K562 (cell line): ENCODE measurements around the gene TSPAN18. TPM values are rescaled to one million over a fixed set of nuclear protein-coding genes. Genes with fewer than 3 reads are reported as not detected.

Source experiments
- ATAC-seq: fragments of 200-7000 bp; cut with Tn5 transposase; 3 replicates; pipeline ENCODE4 v1.9.1; 2020; ENCODE audit warnings: moderate library complexity
- BruUV-seq: library from RNA; stranded (reverse); fragments of 400-500 nt; replicated peaks from 2 replicates; lab custom pipeline; 2021; lab: Mats Ljungman, UMichigan
- CTCF ChIA-PET: fragments of 300-600 bp; formaldehyde crosslinking; extraction: SDS; loops from one replicate; lab custom pipeline; 2021; ENCODE audit warnings: low intra/inter-chr PET ratio; lab: Yijun Ruan, JAX
- POLR2A ChIA-PET: fragments of 300-600, 350-650 bp; sonication (Branson Sonifier 250); formaldehyde crosslinking; extraction: SDS; loops from one replicate; lab custom pipeline; 2021; ENCODE audit warnings: antibody characterized with exemption, inconsistent platforms; lab: Yijun Ruan, JAX
- DNase-seq, 4 experiments: peaks; one replicate each; pipeline versions ENCODE4 v3.0.0 to v3.0.0-alpha.2; 2011 to 2018; ENCODE audit warnings: low spot score in 3 of 4, mixed read lengths in 3 of 4; ENCODE audit errors: extremely low read depth in 1 of 4
- FAIRE-seq: peaks from 2 replicates; lab custom pipeline; 2011; peaks lifted over from hg19 to GRCh38; lab: Jason Lieb, UNC
- H2AFZ ChIP-seq: 2 replicates; pipeline ENCODE4 v1.6.0; 2011; ENCODE audit warnings: low read depth, low read length, control low read depth, inconsistent platforms
- H3K27ac ChIP-seq: fragments of 200-600 bp; 3 replicates; pipeline ENCODE4 v1.8.0; 2011; ENCODE audit warnings: low read depth, mild to moderate bottlenecking, control low read depth, inconsistent platforms, low read length, moderate library complexity, mixed read lengths; ENCODE audit errors: extremely low read depth
- H3K27me3 ChIP-seq, 2 experiments: fragments of 300-600 bp in 1 of 2; 2 replicates in 1 of 2; 3 replicates in 1 of 2; pipeline versions ENCODE4 v1.6.0 to v1.8.0; 2011; ENCODE audit warnings: inconsistent platforms in 2 of 2, low read length in 2 of 2, mild to moderate bottlenecking in 1 of 2, mixed read lengths in 1 of 2, moderate library complexity in 1 of 2; ENCODE audit not compliant: control insufficient read depth in 2 of 2, insufficient read depth in 2 of 2
- H3K36me3 ChIP-seq: fragments of 300-600 bp; 3 replicates; pipeline ENCODE4 v1.8.0; 2011; ENCODE audit warnings: mild to moderate bottlenecking, low read length, inconsistent platforms; ENCODE audit not compliant: control insufficient read depth, insufficient read depth
- H3K4me1 ChIP-seq, 2 experiments: fragments of 200-600 bp in 1 of 2; replicated peaks in 1 of 2; 2 replicates in 1 of 2; 3 replicates in 1 of 2; pipeline versions ENCODE4 v1.5.1 to v1.8.0; 2011; ENCODE audit warnings: inconsistent platforms in 2 of 2, low read length in 2 of 2, mild to moderate bottlenecking in 1 of 2, mixed read lengths in 1 of 2, moderate library complexity in 1 of 2; ENCODE audit not compliant: control insufficient read depth in 2 of 2, insufficient read depth in 2 of 2
- H3K4me2 ChIP-seq: 2 replicates; pipeline ENCODE4 v1.6.1; 2011; ENCODE audit warnings: low read length, control low read depth, inconsistent platforms, mixed read lengths; ENCODE audit not compliant: insufficient read depth
- H3K4me3 ChIP-seq: fragments of 200-600 bp; sonication (generic), shearing (Covaris generic); 2 replicates; pipeline ENCODE4 v1.5.1; 2016; ENCODE audit warnings: control low read depth, inconsistent platforms
- H3K79me2 ChIP-seq: fragments of 200-600 bp; 3 replicates; pipeline ENCODE4 v1.8.0; 2011; ENCODE audit warnings: low read length, inconsistent platforms; ENCODE audit not compliant: control insufficient read depth, insufficient read depth
- H3K9ac ChIP-seq, 2 experiments: 2 replicates each; pipeline versions ENCODE4 v1.6.0 to v1.6.1; 2011; ENCODE audit warnings: low read depth in 2 of 2, low read length in 2 of 2, control low read depth in 1 of 2, inconsistent platforms in 1 of 2, mild to moderate bottlenecking in 1 of 2, mixed read lengths in 1 of 2; ENCODE audit not compliant: insufficient read depth in 1 of 2
- H3K9me1 ChIP-seq: one replicate; pipeline ENCODE4 v1.6.0; 2011; ENCODE audit warnings: inconsistent platforms, mild to moderate bottlenecking, low read length, moderate library complexity; ENCODE audit not compliant: control insufficient read depth, insufficient read depth
- H3K9me3 ChIP-seq: replicated peaks from 2 replicates; pipeline ENCODE4 v1.5.1; 2011; ENCODE audit warnings: low read depth, low read length, inconsistent platforms; ENCODE audit not compliant: control insufficient read depth, insufficient read depth
- H4K20me1 ChIP-seq: replicated peaks from 2 replicates; pipeline ENCODE4 v1.6.1; 2011; ENCODE audit warnings: low read length, inconsistent platforms, mixed read lengths; ENCODE audit not compliant: control insufficient read depth, insufficient read depth
- EHMT2 ChIP-seq: fragments of 450-650 bp; IDR thresholded peaks from 2 replicates; pipeline ENCODE4 v1.6.1; 2018; ENCODE audit warnings: antibody characterized with exemption
- FOS ChIP-seq: IDR thresholded peaks from 3 replicates; pipeline ENCODE4 v1.6.1; 2011; ENCODE audit not compliant: insufficient read length; ENCODE audit errors: extremely low read depth
- MAX ChIP-seq: sonication (generic); formaldehyde crosslinking; IDR thresholded peaks from 2 replicates; pipeline ENCODE4 v1.9.0; 2022; ENCODE audit warnings: mild to moderate bottlenecking, missing genetic modification reagents
- NFYB ChIP-seq: IDR thresholded peaks from 2 replicates; pipeline ENCODE4 v1.6.1; 2011; ENCODE audit warnings: mild to moderate bottlenecking, moderate library complexity; ENCODE audit not compliant: insufficient read length; ENCODE audit errors: extremely low read depth
- PBX2 ChIP-seq, 2 experiments: IDR thresholded peaks in 1 of 2; conservative IDR thresholded peaks in 1 of 2; 2 replicates each; pipeline ENCODE4 v1.6.1; 2016; ENCODE audit warnings: low read depth in 2 of 2, mild to moderate bottlenecking in 1 of 2, missing compliant biosample characterization in 1 of 2, missing genetic modification characterization in 1 of 2, moderate library complexity in 1 of 2
- PKNOX1 ChIP-seq: fragments of 450-650 bp; IDR thresholded peaks from 2 replicates; pipeline ENCODE4 v1.6.1; 2016
- RAD21 ChIP-seq, 2 experiments: fragments of 250-450 bp in 1 of 2; fragments of 450-650 bp in 1 of 2; sonication (Bioruptor Pico) in 1 of 2; formaldehyde crosslinking in 1 of 2; IDR thresholded peaks in 1 of 2; conservative IDR thresholded peaks in 1 of 2; 2 replicates each; pipeline versions ENCODE4 v1.4.0 to v1.8.0; 2020 to 2022; ENCODE audit warnings: mild to moderate bottlenecking in 2 of 2, moderate library complexity in 1 of 2
- RBM25 ChIP-seq: fragments of 200-400 bp; formaldehyde crosslinking; IDR thresholded peaks from 2 replicates; pipeline ENCODE4 v1.6.1; 2018; ENCODE audit warnings: low read length, low read depth, moderate library complexity; ENCODE audit not compliant: severe bottlenecking
- TCFL5 ChIP-seq: fragments of 250-450 bp; sonication (Bioruptor Pico); conservative IDR thresholded peaks from 2 replicates; pipeline ENCODE4 v1.6.1; 2021; ENCODE audit warnings: mild to moderate bottlenecking, moderate library complexity, matching md5 sums
- TRIM25 ChIP-seq: fragments of 450-650 bp; IDR thresholded peaks from 2 replicates; pipeline ENCODE4 v1.7.0; 2016; ENCODE audit warnings: borderline replicate concordance
- ZBTB43 ChIP-seq: sonication (generic); formaldehyde crosslinking; IDR thresholded peaks from 2 replicates; pipeline ENCODE4 v1.8.0; 2023; ENCODE audit warnings: mild to moderate bottlenecking, missing genetic modification reagents
- WGBS: fragments of 100-300 bp; shearing (Covaris generic); methylation state at CpG from one replicate; pipeline ENCODE4 v1.1.6; 2016; ENCODE audit warnings: low coverage, mixed read lengths; ENCODE audit not compliant: insufficient coverage; ENCODE audit errors: missing lambda C conversion rate; 5-methylcytosine and 5-hydroxymethylcytosine counted together
- in situ Hi-C: fragments of 300-500 bp; cut with MboI; formaldehyde crosslinking; loops from 4 replicates; pipeline ENCODE4 v1.15.0; 2018; ENCODE audit warnings: inconsistent platforms, mixed read lengths
- intact Hi-C: fragments of 100-400 bp; cut with micrococcal nuclease; formaldehyde crosslinking; loops from 2 replicates; pipeline ENCODE4 v1.14.2; 2022
- polyA plus RNA-seq, 8 experiments: library from polyadenylated mRNA; depleted of rRNA in 4 of 8; stranded (reverse) in 5 of 8; unstranded in 3 of 8; fragments of >200 nt; fragmentation: Nextera tagmentation in 2 of 8; fragmentation: Illumina TruSeq in 1 of 8; extraction: Ambion mirVana in 2 of 8; extraction: Trizol in 1 of 8; gene quantifications; 2 replicates each; pipeline versions ENCODE4 v1.2.1 to v1.2.3, GENCODE V29; 2011 to 2014; ENCODE audit warnings: inconsistent platforms in 1 of 8, missing spikeins in 1 of 8
- total RNA-seq, 7 experiments: library from RNA; depleted of rRNA in 6 of 7; stranded (reverse); fragments of >200 nt in 6 of 7; fragmentation: Illumina TruSeq in 2 of 7; extraction: Trizol in 2 of 7; gene quantifications; 2 replicates each; pipeline versions ENCODE4 v1.2.1 to v1.2.3, GENCODE V29; 2011 to 2021; ENCODE audit warnings: low replicate concordance in 1 of 7

The TSPAN18 gene
- total and polyA plus RNA-seq, 9 of the 15 experiments (the other 6 are each of a cell fraction or from before 2014, with no cell fraction given), result 0.17 to 0.35 (median 0.22) TPM; not detected in 4

- TF ChIP-seq TRIM25, result no peak
- TF ChIP-seq MAX (CRISPR knock-in tag), result peak; percentile 17; the same call in 1 of the 2 replicates
- peak; percentile 84 to 92 for TF ChIP-seq RAD21 (CRISPR knock-in tag; conservative IDR thresholded peaks at IDR 0.05 in 1 of 2, IDR thresholded peaks at IDR 0.05 in 1 of 2)
These were observed 167.3 kb downstream of the TSPAN18 start (continued) for GRCh38 chr11:44893846-44894617.

- Histone ChIP-seq H3K9me1 (no peaks in the 10 kb centered on the region), H3K4me2 (no peak overlapping the region), H3K9ac (no peak overlapping the region), H3K36me3 (no peaks in the 10 kb centered on the region), H3K4me3 (no peak overlapping the region), H3K27me3 (peaks cover 0 to 6% of the 10 kb centered on the region in 2 experiments; a peak in 1 of 5 replicates), H3K27ac (no peak overlapping the region), H3K4me1 (no peaks in the 10 kb centered on the region; a peak in 1 of 5 replicates), H3K9me3 (no peaks in the 10 kb centered on the region), H4K20me1 (no peaks in the 10 kb centered on the region), H2AFZ (no peak overlapping the region), H3K79me2 (no peaks in the 10 kb centered on the region)
- FAIRE-seq, result peak; percentile 73
- peak; percentile 62 to 77 (median 76) for DNase-seq
- POLR2A ChIA-PET, result interaction anchor here (0.6 kb wide), 1 partner anchor 852 kb away, joined by 3 read pairs; no protein-coding TSS in a partner anchor
- peak; percentile 97 for ATAC-seq
- WGBS, result 2% methylated on average over 3 of the region's 3 CpGs
- CTCF ChIA-PET, result no interaction called here
- intact Hi-C loops, result no loop called here
- in situ Hi-C loops, result no loop called here
- no TSS peak for BruUV-seq
- TF ChIP-seq EHMT2 (peak; percentile 69; the same call in 1 of the 2 replicates), NFYB (peak; percentile 61), PKNOX1 (peak; percentile 98), PBX2 (CRISPR knock-in tag; IDR thresholded peaks at IDR 0.05; ENCODE audit: low read depth) (peak; percentile 73), PBX2 (tag; conservative IDR thresholded peaks at IDR 0.05; ENCODE audit: low read depth) (peak; percentile 94), ZBTB43 (CRISPR knock-in tag) (no peak), FOS (peak; percentile 72), RBM25 (peak; percentile 64), TCFL5 (CRISPR knock-in tag) (no peak)
These were observed 173.2 kb downstream of the TSPAN18 start for GRCh38 chr11:44899959-44900358.
